Measurements from ENCODE around the gene KIF11. TPM values are rescaled to one million over a fixed set of nuclear protein-coding genes. Genes with fewer than 3 reads are reported as not detected.

The KIF11 gene
- total RNA-seq, 1 experiment from 2014 or later = 37.4 TPM

GRCh38 chr10:92681306-92681834, 88.4 kb downstream of the KIF11 start:
- TF ChIP-seq, protein P1, sequence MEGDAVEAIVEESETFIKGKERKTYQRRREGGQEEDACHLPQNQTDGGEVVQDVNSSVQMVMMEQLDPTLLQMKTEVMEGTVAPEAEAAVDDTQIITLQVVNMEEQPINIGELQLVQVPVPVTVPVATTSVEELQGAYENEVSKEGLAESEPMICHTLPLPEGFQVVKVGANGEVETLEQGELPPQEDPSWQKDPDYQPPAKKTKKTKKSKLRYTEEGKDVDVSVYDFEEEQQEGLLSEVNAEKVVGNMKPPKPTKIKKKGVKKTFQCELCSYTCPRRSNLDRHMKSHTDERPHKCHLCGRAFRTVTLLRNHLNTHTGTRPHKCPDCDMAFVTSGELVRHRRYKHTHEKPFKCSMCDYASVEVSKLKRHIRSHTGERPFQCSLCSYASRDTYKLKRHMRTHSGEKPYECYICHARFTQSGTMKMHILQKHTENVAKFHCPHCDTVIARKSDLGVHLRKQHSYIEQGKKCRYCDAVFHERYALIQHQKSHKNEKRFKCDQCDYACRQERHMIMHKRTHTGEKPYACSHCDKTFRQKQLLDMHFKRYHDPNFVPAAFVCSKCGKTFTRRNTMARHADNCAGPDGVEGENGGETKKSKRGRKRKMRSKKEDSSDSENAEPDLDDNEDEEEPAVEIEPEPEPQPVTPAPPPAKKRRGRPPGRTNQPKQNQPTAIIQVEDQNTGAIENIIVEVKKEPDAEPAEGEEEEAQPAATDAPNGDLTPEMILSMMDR (IDR thresholded peaks at IDR 0.05; ENCODE audit: unreplicated experiment) = no peak
- Mint-ChIP-seq H3K4me3 (ENCODE audit: low read depth, unreplicated experiment) (no peak overlapping the region), H3K27me3 (ENCODE audit: unreplicated experiment) (no peaks in the 10 kb centered on the region), H3K36me3 (ENCODE audit: insufficient read depth, unreplicated experiment) (peaks cover 5% of the 10 kb centered on the region), H3K27ac (ENCODE audit: unreplicated experiment) (no peak overlapping the region), H3K4me1 (ENCODE audit: low read depth, unreplicated experiment) (peaks cover 7% of the 10 kb centered on the region), H3K9me3 (ENCODE audit: low read depth, unreplicated experiment) (no peaks in the 10 kb centered on the region)
- CTCF ChIA-PET = no interaction called here
- no peak for DNase-seq
- no TSS peak for BruUV-seq (replicated peaks)
- intact Hi-C loops (cut with micrococcal nuclease; ENCODE audit: unreplicated experiment) = no loop called here

DNA sequence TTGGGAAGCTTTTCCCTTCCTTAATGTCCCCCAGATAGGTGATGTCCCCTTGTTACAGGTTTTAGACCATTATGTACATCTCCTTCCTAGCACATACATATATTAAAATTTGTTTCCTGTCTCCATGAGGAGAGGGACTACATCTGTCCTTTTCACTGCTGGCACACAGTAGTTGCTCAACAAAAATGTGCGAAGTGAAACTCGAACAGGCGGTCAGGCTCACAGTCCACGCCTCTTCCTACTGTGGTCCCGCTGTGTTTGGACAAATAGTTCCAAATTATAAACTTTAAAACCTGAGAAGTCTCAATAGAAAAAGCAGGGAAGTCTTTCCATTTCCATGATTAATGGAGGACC, 95.6 kb downstream of the KIF11 start:
- no TSS peak for BruUV-seq (replicated peaks)
- Mint-ChIP-seq H3K4me1 (ENCODE audit: low read depth, unreplicated experiment) (peaks cover 7% of the 10 kb centered on the region), H3K4me3 (ENCODE audit: low read depth, unreplicated experiment) (peak overlapping the region; percentile 75), H3K27ac (ENCODE audit: unreplicated experiment) (peak overlapping the region; percentile 63), H3K36me3 (ENCODE audit: insufficient read depth, unreplicated experiment) (peaks cover 49% of the 10 kb centered on the region), H3K27me3 (ENCODE audit: unreplicated experiment) (no peaks in the 10 kb centered on the region), H3K9me3 (ENCODE audit: low read depth, unreplicated experiment) (no peaks in the 10 kb centered on the region)
- intact Hi-C loops (cut with micrococcal nuclease; ENCODE audit: unreplicated experiment) = no loop called here
- DNase-seq = no peak
- TF ChIP-seq, protein P1 (IDR thresholded peaks at IDR 0.05; ENCODE audit: unreplicated experiment) = no peak
- CTCF ChIA-PET = no interaction called here

GRCh38 chr10:92688927-92689662, 96.2 kb downstream of the KIF11 start:
- CTCF ChIA-PET = interaction anchor here (0.6 to 0.7 kb wide), 2 partner anchors 39 to 445 kb away, joined by 3 to 4 read pairs; no protein-coding TSS in a partner anchor
- H3K4me3 Mint-ChIP-seq (ENCODE audit: low read depth, unreplicated experiment) = peak overlapping the region; percentile 75
- no peaks in the 10 kb centered on the region for H3K27me3 Mint-ChIP-seq (ENCODE audit: unreplicated experiment)
- H3K9me3 Mint-ChIP-seq (ENCODE audit: low read depth, unreplicated experiment) = no peaks in the 10 kb centered on the region
- intact Hi-C loops (cut with micrococcal nuclease; ENCODE audit: unreplicated experiment) = no loop called here
- TF ChIP-seq, protein P1 (IDR thresholded peaks at IDR 0.05; ENCODE audit: unreplicated experiment) = no peak
- DNase-seq = no peak
- H3K4me1 Mint-ChIP-seq (ENCODE audit: low read depth, unreplicated experiment) = peaks cover 7% of the 10 kb centered on the region
- peak overlapping the region; percentile 63 for H3K27ac Mint-ChIP-seq (ENCODE audit: unreplicated experiment)
- H3K36me3 Mint-ChIP-seq (ENCODE audit: insufficient read depth, unreplicated experiment) = peaks cover 54% of the 10 kb centered on the region
- BruUV-seq (replicated peaks) = no TSS peak

GRCh38 chr10:92689663-92690210, 96.8 kb downstream of the KIF11 start, which contains the start of gene HHEX:
Gene HHEX (plus strand): TSS chr10:92689955. CDS start chr10:92689987, 32 bp downstream.
- CTCF ChIA-PET = interaction anchor here (0.6 to 0.7 kb wide), 2 partner anchors 38 to 446 kb away, joined by 3 to 4 read pairs; no protein-coding TSS in a partner anchor
- no TSS peak for BruUV-seq (replicated peaks)
- H3K27me3 Mint-ChIP-seq (ENCODE audit: unreplicated experiment) = no peaks in the 10 kb centered on the region
- peaks cover 7% of the 10 kb centered on the region for H3K4me1 Mint-ChIP-seq (ENCODE audit: low read depth, unreplicated experiment)
- peak within 1 kb of the TSS; percentile 96 for H3K27ac Mint-ChIP-seq (ENCODE audit: unreplicated experiment)
- DNase-seq = peak; percentile 76
- TF ChIP-seq, protein P1 (IDR thresholded peaks at IDR 0.05; ENCODE audit: unreplicated experiment) = no peak
- H3K9me3 Mint-ChIP-seq (ENCODE audit: low read depth, unreplicated experiment) = no peaks in the 10 kb centered on the region
- peak within 1 kb of the TSS; percentile 98 for H3K4me3 Mint-ChIP-seq (ENCODE audit: low read depth, unreplicated experiment)
- intact Hi-C loops (cut with micrococcal nuclease; ENCODE audit: unreplicated experiment) = loop anchor here (5.0 kb wide), 1 partner anchor 92 kb away; no protein-coding TSS in a partner anchor
- H3K36me3 Mint-ChIP-seq (ENCODE audit: insufficient read depth, unreplicated experiment) = peaks cover 61% of the 10 kb centered on the region

Data from Calu3 (cell line).